GM12878 (cell line): ENCODE data around the gene PPT1. TPM values are rescaled to one million over a fixed set of nuclear protein-coding genes. Genes with fewer than 3 reads are reported as not detected.

Experiments used
- ATAC-seq: fragments of 200-7000 bp; cut with Tn5 transposase; 3 replicates; pipeline ENCODE4 v1.9.1; 2020; ENCODE audit warnings: mild to moderate bottlenecking, moderate library complexity
- BruUV-seq: library from RNA; stranded (reverse); fragments of 400-500 nt; replicated peaks from 2 replicates; lab custom pipeline; 2021; lab: Mats Ljungman, UMichigan
- CTCF ChIA-PET: fragments of 300-600 bp; sonication (Branson Sonifier 250); formaldehyde crosslinking; extraction: SDS; loops from one replicate; lab custom pipeline; 2021; ENCODE audit warnings: inconsistent platforms; lab: Yijun Ruan, JAX
- POLR2A ChIA-PET: fragments of 350-600 bp; formaldehyde crosslinking; extraction: SDS; loops from one replicate; lab custom pipeline; 2021; ENCODE audit warnings: inconsistent platforms; lab: Charles Lee
- RAD21 ChIA-PET: fragments of 300-600 bp; sonication (Branson Sonifier 250); formaldehyde crosslinking; loops from one replicate; lab custom pipeline; 2023; ENCODE audit warnings: antibody characterized with exemption; ENCODE audit not compliant: unreplicated experiment; lab: Charles Lee
- SMC1A ChIA-PET: fragments of 300-600 bp; sonication (Branson Sonifier 250); formaldehyde crosslinking; loops from one replicate; lab custom pipeline; 2023; ENCODE audit not compliant: unreplicated experiment, uncharacterized antibody; lab: Charles Lee
- DNase-seq: peaks from one replicate; pipeline ENCODE4 v3.0.0-alpha.2; 2011; ENCODE audit warnings: low read depth, low spot score
- FAIRE-seq: peaks from 3 replicates; lab custom pipeline; 2011; peaks lifted over from hg19 to GRCh38; lab: Jason Lieb, UNC
- H2AFZ ChIP-seq: 2 replicates; pipeline ENCODE4 v1.6.0; 2011; ENCODE audit warnings: low read depth, low read length, control low read depth; ENCODE audit not compliant: control insufficient read depth
- H3K27ac ChIP-seq: 2 replicates; pipeline ENCODE4 v1.5.1; 2011; ENCODE audit warnings: control low read depth; ENCODE audit not compliant: control insufficient read depth, insufficient read depth
- H3K27me3 ChIP-seq, 2 experiments: replicated peaks in 1 of 2; 2 replicates each; pipeline versions ENCODE4 v1.6.0 to v1.6.1; 2011; ENCODE audit warnings: low read length in 1 of 2; ENCODE audit not compliant: control insufficient read depth in 2 of 2, insufficient read depth in 2 of 2
- H3K36me3 ChIP-seq, 2 experiments: 2 replicates each; pipeline ENCODE4 v1.5.1; 2011; ENCODE audit warnings: low read length in 1 of 2; ENCODE audit not compliant: control insufficient read depth in 2 of 2, insufficient read depth in 2 of 2
- H3K4me1 ChIP-seq: 2 replicates; pipeline ENCODE4 v1.6.1; 2011; ENCODE audit warnings: mild to moderate bottlenecking, low read length, moderate library complexity, mixed read lengths; ENCODE audit not compliant: control insufficient read depth, insufficient read depth
- H3K4me2 ChIP-seq: 2 replicates; pipeline ENCODE4 v1.6.0; 2011; ENCODE audit warnings: control low read depth; ENCODE audit not compliant: control insufficient read depth, insufficient read depth
- H3K4me3 ChIP-seq: fragments of 200-600 bp; sonication (generic); 2 replicates; pipeline ENCODE4 v1.5.1; 2016
- H3K79me2 ChIP-seq: 2 replicates; pipeline ENCODE4 v1.6.0; 2011; ENCODE audit warnings: low read length; ENCODE audit not compliant: control insufficient read depth, insufficient read depth
- H3K9ac ChIP-seq: 2 replicates; pipeline ENCODE4 v1.8.0; 2011; ENCODE audit warnings: low read length, control low read depth, mixed read lengths; ENCODE audit not compliant: control insufficient read depth, insufficient read depth
- H3K9me3 ChIP-seq: replicated peaks from 3 replicates; pipeline ENCODE4 v1.5.1; 2011; ENCODE audit warnings: mild to moderate bottlenecking, low read length; ENCODE audit not compliant: control insufficient read depth, insufficient read depth
- H4K20me1 ChIP-seq: 2 replicates; pipeline ENCODE4 v1.6.0; 2011; ENCODE audit not compliant: control insufficient read depth, insufficient read depth
- BACH1 ChIP-seq: fragments of 450-650 bp; IDR thresholded peaks from 2 replicates; pipeline ENCODE4 v1.6.1; 2017; ENCODE audit warnings: mild to moderate bottlenecking, borderline replicate concordance
- BMI1 ChIP-seq: fragments of 450-650 bp; IDR thresholded peaks from 2 replicates; pipeline ENCODE4 v1.6.1; 2016; ENCODE audit warnings: mild to moderate bottlenecking, moderate library complexity, borderline replicate concordance
- CREM ChIP-seq: IDR thresholded peaks from 2 replicates; pipeline ENCODE4 v1.6.1; 2014; ENCODE audit warnings: antibody characterized with exemption, low read depth
- EP300 ChIP-seq, 2 experiments: fragments of 150-350 bp in 1 of 2; IDR thresholded peaks; 2 replicates each; pipeline ENCODE4 v1.6.1; 2011 to 2012; ENCODE audit warnings: low read depth in 2 of 2, low read length in 2 of 2, borderline replicate concordance in 1 of 2, improper control_type of control experiment in 1 of 2, inconsistent platforms in 1 of 2; ENCODE audit not compliant: control insufficient read depth in 1 of 2
- HSF1 ChIP-seq: fragments of 150-350 bp; IDR thresholded peaks from 2 replicates; pipeline ENCODE4 v1.6.1; 2014; ENCODE audit warnings: mild to moderate bottlenecking, low read depth, low read length
- MLLT1 ChIP-seq: fragments of 450-650 bp; IDR thresholded peaks from 2 replicates; pipeline ENCODE4 v1.6.1; 2016; ENCODE audit warnings: mild to moderate bottlenecking
- NR2C1 ChIP-seq: fragments of 450-650 bp; IDR thresholded peaks from 2 replicates; pipeline ENCODE4 v1.6.1; 2017; ENCODE audit warnings: antibody characterized with exemption, mild to moderate bottlenecking, moderate library complexity
- POU2F2 ChIP-seq: IDR thresholded peaks from 3 replicates; pipeline ENCODE4 v1.6.1; 2011; ENCODE audit warnings: low read depth, mild to moderate bottlenecking, low read length, borderline replicate concordance
- RCOR1 ChIP-seq: conservative IDR thresholded peaks from 2 replicates; pipeline ENCODE4 v1.6.1; 2012; ENCODE audit warnings: low read depth, low read length, improper control_type of control experiment
- SMARCA5 ChIP-seq: fragments of 450-650 bp; IDR thresholded peaks from 2 replicates; pipeline ENCODE4 v1.6.1; 2017; ENCODE audit warnings: mild to moderate bottlenecking
- SMC3 ChIP-seq: IDR thresholded peaks from 2 replicates; pipeline ENCODE4 v1.6.1; 2011; ENCODE audit warnings: low read length, improper control_type of control experiment, borderline replicate concordance
- SP1 ChIP-seq: IDR thresholded peaks from one replicate; pipeline ENCODE4 v1.6.1; 2011; ENCODE audit warnings: low read depth, low read length
- TAF1 ChIP-seq: IDR thresholded peaks from 2 replicates; pipeline ENCODE4 v1.6.1; 2011; ENCODE audit warnings: mild to moderate bottlenecking, low read depth, low read length, borderline replicate concordance
- TARDBP ChIP-seq: IDR thresholded peaks from 2 replicates; pipeline ENCODE4 v1.6.1; 2016; ENCODE audit warnings: borderline replicate concordance
- WRNIP1 ChIP-seq: IDR thresholded peaks from 2 replicates; pipeline ENCODE4 v1.6.1; 2011; ENCODE audit warnings: low read depth, low read length, improper control_type of control experiment, borderline replicate concordance
- ZNF622 ChIP-seq: fragments of 450-650 bp; IDR thresholded peaks from 2 replicates; pipeline ENCODE4 v1.6.1; 2017; ENCODE audit warnings: mild to moderate bottlenecking, inconsistent platforms
- ZSCAN29 ChIP-seq: fragments of 450-650 bp; IDR thresholded peaks from 2 replicates; pipeline ENCODE4 v1.6.1; 2017; ENCODE audit warnings: mild to moderate bottlenecking, moderate library complexity
- in situ Hi-C: fragments of 300-500 bp; cut with MboI; formaldehyde crosslinking; loops from 9 replicates; pipeline ENCODE4 v1.14.3; 2018; ENCODE audit warnings: mixed read lengths
- intact Hi-C: fragments of 100-400 bp; cut with micrococcal nuclease; formaldehyde crosslinking; loops from one replicate; pipeline ENCODE4 v1.14.2; 2022; ENCODE audit not compliant: unreplicated experiment
- polyA plus RNA-seq, 11 experiments: library from polyadenylated mRNA; depleted of rRNA in 4 of 11; unstranded in 6 of 11; stranded (reverse) in 5 of 11; fragments of >200 nt; fragmentation: Nextera tagmentation in 4 of 11; fragmentation: Illumina TruSeq in 1 of 11; extraction: Ambion mirVana in 4 of 11; extraction: Trizol in 1 of 11; gene quantifications; 1 replicate in 1 of 11; 2 replicates in 10 of 11; pipeline versions ENCODE4 v1.2.1 to v1.2.3, GENCODE V29; 2011 to 2016; ENCODE audit warnings: inconsistent platforms in 2 of 11, missing spikeins in 2 of 11, low read depth in 1 of 11
- total RNA-seq, 4 experiments: library from RNA; depleted of rRNA in 3 of 4; stranded (reverse); fragments of >200 nt in 3 of 4; fragmentation: Illumina TruSeq in 1 of 4; extraction: Trizol in 1 of 4; gene quantifications; 2 replicates each; pipeline versions ENCODE4 v1.2.1 to v1.2.3, GENCODE V29; 2013 to 2021
- TF ChIP-seq, protein P1 (sequence below): fragments of 450-650 bp; IDR thresholded peaks from 2 replicates; pipeline ENCODE4 v1.6.1; 2017; ENCODE audit warnings: mild to moderate bottlenecking
- TF ChIP-seq, protein P2 (sequence below): fragments of 450-650 bp; IDR thresholded peaks from 2 replicates; pipeline ENCODE4 v1.6.1; 2014; ENCODE audit warnings: mild to moderate bottlenecking

The PPT1 gene
- total and polyA plus RNA-seq, 10 of the 15 experiments (the other 5 are each of a cell fraction or from before 2014, with no cell fraction given) = 50.4 to 147 (median 103) TPM

DNA sequence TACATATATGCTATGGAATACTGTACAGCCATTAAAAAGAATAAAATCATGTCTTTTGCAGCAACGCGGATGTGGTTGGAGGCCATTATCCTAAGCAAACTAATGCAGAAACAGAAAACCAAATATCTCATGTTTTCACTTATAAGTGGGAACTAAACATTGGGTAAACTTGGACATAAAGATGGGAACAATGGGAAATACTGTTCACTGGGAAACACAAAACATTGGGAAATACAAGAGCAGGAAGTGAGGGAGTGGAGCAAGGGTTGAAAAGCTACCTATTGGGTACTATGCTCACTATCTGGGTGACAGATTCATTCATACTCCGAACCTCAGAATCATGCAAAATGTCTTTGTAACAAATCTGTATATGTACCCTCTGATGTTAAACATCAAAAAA, 17.3 kb upstream of the PPT1 start (continued):
- TF ChIP-seq ZSCAN29 (no peak), BMI1 (no peak), BACH1 (no peak), NR2C1 (no peak), SMC3 (no peak), SP1 (no peak)
- TF ChIP-seq, protein P1, sequence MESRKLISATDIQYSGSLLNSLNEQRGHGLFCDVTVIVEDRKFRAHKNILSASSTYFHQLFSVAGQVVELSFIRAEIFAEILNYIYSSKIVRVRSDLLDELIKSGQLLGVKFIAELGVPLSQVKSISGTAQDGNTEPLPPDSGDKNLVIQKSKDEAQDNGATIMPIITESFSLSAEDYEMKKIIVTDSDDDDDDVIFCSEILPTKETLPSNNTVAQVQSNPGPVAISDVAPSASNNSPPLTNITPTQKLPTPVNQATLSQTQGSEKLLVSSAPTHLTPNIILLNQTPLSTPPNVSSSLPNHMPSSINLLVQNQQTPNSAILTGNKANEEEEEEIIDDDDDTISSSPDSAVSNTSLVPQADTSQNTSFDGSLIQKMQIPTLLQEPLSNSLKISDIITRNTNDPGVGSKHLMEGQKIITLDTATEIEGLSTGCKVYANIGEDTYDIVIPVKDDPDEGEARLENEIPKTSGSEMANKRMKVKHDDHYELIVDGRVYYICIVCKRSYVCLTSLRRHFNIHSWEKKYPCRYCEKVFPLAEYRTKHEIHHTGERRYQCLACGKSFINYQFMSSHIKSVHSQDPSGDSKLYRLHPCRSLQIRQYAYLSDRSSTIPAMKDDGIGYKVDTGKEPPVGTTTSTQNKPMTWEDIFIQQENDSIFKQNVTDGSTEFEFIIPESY = no peak
- TF ChIP-seq, protein P2, sequence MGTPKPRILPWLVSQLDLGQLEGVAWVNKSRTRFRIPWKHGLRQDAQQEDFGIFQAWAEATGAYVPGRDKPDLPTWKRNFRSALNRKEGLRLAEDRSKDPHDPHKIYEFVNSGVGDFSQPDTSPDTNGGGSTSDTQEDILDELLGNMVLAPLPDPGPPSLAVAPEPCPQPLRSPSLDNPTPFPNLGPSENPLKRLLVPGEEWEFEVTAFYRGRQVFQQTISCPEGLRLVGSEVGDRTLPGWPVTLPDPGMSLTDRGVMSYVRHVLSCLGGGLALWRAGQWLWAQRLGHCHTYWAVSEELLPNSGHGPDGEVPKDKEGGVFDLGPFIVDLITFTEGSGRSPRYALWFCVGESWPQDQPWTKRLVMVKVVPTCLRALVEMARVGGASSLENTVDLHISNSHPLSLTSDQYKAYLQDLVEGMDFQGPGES = no peak

GRCh38 chr1:40110389-40110788, 13.3 kb upstream of the PPT1 start:
- intact Hi-C loops = no loop called here
- no peak overlapping the region for H2AFZ ChIP-seq
- DNase-seq = no peak
- H4K20me1 ChIP-seq = no peaks in the 10 kb centered on the region
- BruUV-seq = no TSS peak
- H3K4me3 ChIP-seq = no peak overlapping the region
- no peaks in the 10 kb centered on the region; the same call in 1 of the 3 replicates for H3K9me3 ChIP-seq
- TF ChIP-seq EP300 (IDR thresholded peaks at IDR 0.05; ENCODE audit: borderline replicate concordance in 1 of 2, control insufficient read depth in 1 of 2, low read depth in 2 of 2, low read length in 2 of 2) = no peak
- no peak for TF ChIP-seq WRNIP1
- no peak for TF ChIP-seq MLLT1
- TF ChIP-seq HSF1 = no peak
- no peak for TF ChIP-seq ZNF622
- TF ChIP-seq RCOR1 = no peak
- TF ChIP-seq CREM = no peak
- no peak for TF ChIP-seq TARDBP
- no peak for TF ChIP-seq TAF1
- no peak for TF ChIP-seq POU2F2
- no peak for TF ChIP-seq SMARCA5
- in situ Hi-C loops = no loop called here
- H3K27ac ChIP-seq = no peak overlapping the region
- ChIA-PET POLR2A (no interaction called here), CTCF (interaction anchor here (1.2 kb wide), 1 partner anchor 328 kb away, joined by 3 read pairs; no protein-coding TSS in a partner anchor), RAD21 (no interaction called here), SMC1A (no interaction called here)
- H3K4me2 ChIP-seq = no peak overlapping the region
- no peak for ATAC-seq
- H3K79me2 ChIP-seq = no peaks in the 10 kb centered on the region
- no peaks in the 10 kb centered on the region for H3K36me3 ChIP-seq
- no peak for FAIRE-seq
- H3K9ac ChIP-seq = no peak overlapping the region
- H3K27me3 ChIP-seq = no peaks in the 10 kb centered on the region
- no peaks in the 10 kb centered on the region for H3K4me1 ChIP-seq
